Right lobe of liver (tissue), 4 donors: ENCODE results near the gene DPP10.

Source experiments
- POLR2A ChIP-seq: fragments of 450-650 bp; IDR thresholded peaks from one replicate; pipeline ENCODE4 v1.6.1; 2017; ENCODE audit warnings: antibody characterized with exemption, mild to moderate bottlenecking
- TF ChIP-seq, protein P1 (sequence below), 4 donors: fragments of 200-600 bp in 3 of 4; fragments of 450-650 bp in 1 of 4; IDR thresholded peaks; one replicate each; pipeline versions ENCODE4 v1.5.1 to v1.8.0; 2016 to 2022; ENCODE audit warnings: antibody characterized with exemption in 4 of 4, mild to moderate bottlenecking in 2 of 4
- donor health status: DM: no; HTN: no; CAD: no.
- donor health status: DM: no; HTN: no; CAD: no.
- donor health status: DM: no; HTN: yes; CAD: no.

DNA sequence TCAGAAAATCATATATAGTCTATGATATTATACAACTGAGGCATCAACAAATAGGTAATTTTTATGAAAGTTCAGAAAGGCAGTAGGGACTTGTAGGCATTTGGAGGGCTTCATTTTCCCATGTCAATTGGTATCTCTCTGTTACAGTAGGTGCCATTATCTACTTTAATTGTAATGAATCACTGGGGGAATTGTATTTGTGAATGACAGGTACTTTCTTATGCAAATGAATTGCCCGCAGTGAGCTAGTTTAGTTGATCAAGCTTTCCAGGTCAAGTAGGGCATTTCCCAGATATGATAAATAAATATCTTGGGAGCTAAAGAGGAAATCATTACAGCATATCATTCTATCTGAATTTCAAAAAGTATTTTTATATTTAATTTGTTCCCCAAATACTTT lies 1116.3 kb downstream of the DPP10 start:
- TF ChIP-seq, protein P1, sequence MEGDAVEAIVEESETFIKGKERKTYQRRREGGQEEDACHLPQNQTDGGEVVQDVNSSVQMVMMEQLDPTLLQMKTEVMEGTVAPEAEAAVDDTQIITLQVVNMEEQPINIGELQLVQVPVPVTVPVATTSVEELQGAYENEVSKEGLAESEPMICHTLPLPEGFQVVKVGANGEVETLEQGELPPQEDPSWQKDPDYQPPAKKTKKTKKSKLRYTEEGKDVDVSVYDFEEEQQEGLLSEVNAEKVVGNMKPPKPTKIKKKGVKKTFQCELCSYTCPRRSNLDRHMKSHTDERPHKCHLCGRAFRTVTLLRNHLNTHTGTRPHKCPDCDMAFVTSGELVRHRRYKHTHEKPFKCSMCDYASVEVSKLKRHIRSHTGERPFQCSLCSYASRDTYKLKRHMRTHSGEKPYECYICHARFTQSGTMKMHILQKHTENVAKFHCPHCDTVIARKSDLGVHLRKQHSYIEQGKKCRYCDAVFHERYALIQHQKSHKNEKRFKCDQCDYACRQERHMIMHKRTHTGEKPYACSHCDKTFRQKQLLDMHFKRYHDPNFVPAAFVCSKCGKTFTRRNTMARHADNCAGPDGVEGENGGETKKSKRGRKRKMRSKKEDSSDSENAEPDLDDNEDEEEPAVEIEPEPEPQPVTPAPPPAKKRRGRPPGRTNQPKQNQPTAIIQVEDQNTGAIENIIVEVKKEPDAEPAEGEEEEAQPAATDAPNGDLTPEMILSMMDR (IDR thresholded peaks at IDR 0.05), result no peak
- TF ChIP-seq POLR2A, result no peak
